Measurements from ENCODE around the gene PTPRM. TPM values are rescaled to one million over a fixed set of nuclear protein-coding genes. Genes with fewer than 3 reads are reported as not detected.
A peak's percentile ranks its signal among the peaks of the same experiment; 100 is the strongest.

Gene PTPRM
- total RNA-seq, 1 experiment from 2014 or later, result 45.6 TPM

DNA sequence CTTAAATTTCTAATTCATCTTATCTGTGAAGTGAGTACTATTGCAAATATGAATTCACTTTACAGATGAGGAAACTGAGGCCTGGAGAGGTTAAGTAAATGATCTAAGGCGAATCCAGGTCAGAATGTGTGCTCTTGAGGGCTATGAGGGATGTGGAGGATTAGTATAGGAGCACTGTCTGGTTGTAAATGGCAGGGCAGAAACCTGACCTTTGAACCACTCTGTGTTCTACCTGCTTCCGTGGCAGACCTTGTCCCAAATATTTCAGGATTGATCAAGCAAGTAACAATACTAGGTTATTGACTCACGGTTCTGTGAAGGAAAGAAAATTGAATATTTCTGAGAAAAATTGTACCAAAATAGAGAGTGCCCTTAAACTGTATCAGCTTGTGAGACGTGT is 74.7 kb downstream of the PTPRM start:
- BruUV-seq (replicated peaks), result no TSS peak
- no peaks in the 10 kb centered on the region for H3F3A ChIP-seq (ENCODE audit: low read length, unreplicated experiment)
- TF ChIP-seq, protein P1, sequence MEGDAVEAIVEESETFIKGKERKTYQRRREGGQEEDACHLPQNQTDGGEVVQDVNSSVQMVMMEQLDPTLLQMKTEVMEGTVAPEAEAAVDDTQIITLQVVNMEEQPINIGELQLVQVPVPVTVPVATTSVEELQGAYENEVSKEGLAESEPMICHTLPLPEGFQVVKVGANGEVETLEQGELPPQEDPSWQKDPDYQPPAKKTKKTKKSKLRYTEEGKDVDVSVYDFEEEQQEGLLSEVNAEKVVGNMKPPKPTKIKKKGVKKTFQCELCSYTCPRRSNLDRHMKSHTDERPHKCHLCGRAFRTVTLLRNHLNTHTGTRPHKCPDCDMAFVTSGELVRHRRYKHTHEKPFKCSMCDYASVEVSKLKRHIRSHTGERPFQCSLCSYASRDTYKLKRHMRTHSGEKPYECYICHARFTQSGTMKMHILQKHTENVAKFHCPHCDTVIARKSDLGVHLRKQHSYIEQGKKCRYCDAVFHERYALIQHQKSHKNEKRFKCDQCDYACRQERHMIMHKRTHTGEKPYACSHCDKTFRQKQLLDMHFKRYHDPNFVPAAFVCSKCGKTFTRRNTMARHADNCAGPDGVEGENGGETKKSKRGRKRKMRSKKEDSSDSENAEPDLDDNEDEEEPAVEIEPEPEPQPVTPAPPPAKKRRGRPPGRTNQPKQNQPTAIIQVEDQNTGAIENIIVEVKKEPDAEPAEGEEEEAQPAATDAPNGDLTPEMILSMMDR (conservative IDR thresholded peaks at IDR 0.05; ENCODE audit: low read depth, low read length), result no peak
- TF ChIP-seq EZH2phosphoT487 (IDR thresholded peaks at IDR 0.05; ENCODE audit: borderline replicate concordance, low read length) (no peak), EZH2 (IDR thresholded peaks at IDR 0.05; ENCODE audit: low read length, unreplicated experiment) (no peak)
- no peaks in the 10 kb centered on the region for H3K27me3 ChIP-seq (ENCODE audit: low read length)
- H3K4me1 ChIP-seq (ENCODE audit: insufficient read depth, low read length), result peaks cover 38% of the 10 kb centered on the region
- CTCF ChIA-PET, result no interaction called here
- H3K9me2 ChIP-seq (replicated peaks; ENCODE audit: low read length), result no peaks in the 10 kb centered on the region
- H3K9me3 ChIP-seq (ENCODE audit: low read length), result no peaks in the 10 kb centered on the region
- peaks cover 29% of the 10 kb centered on the region for H3K79me2 ChIP-seq (ENCODE audit: low read length)
- no peak overlapping the region for H3K27ac ChIP-seq (ENCODE audit: low read length)
- DNase-seq (no peak), ATAC-seq (no peak)
- H3K4me3 ChIP-seq (ENCODE audit: low read length), result no peak overlapping the region
- intact Hi-C loops (cut with micrococcal nuclease), result no loop called here
- H2AFZ ChIP-seq (ENCODE audit: low read length), result no peak overlapping the region
- H4K20me1 ChIP-seq (ENCODE audit: low read length), result peaks cover 11% of the 10 kb centered on the region
- no peak overlapping the region for H3K4me2 ChIP-seq (ENCODE audit: low read length)
- POLR2A ChIA-PET (ENCODE audit: unreplicated experiment), result no interaction called here
- H3K9ac ChIP-seq (ENCODE audit: low read length), result no peak overlapping the region
- H3K36me3 ChIP-seq (ENCODE audit: low read depth, low read length), result no peaks in the 10 kb centered on the region

DNA sequence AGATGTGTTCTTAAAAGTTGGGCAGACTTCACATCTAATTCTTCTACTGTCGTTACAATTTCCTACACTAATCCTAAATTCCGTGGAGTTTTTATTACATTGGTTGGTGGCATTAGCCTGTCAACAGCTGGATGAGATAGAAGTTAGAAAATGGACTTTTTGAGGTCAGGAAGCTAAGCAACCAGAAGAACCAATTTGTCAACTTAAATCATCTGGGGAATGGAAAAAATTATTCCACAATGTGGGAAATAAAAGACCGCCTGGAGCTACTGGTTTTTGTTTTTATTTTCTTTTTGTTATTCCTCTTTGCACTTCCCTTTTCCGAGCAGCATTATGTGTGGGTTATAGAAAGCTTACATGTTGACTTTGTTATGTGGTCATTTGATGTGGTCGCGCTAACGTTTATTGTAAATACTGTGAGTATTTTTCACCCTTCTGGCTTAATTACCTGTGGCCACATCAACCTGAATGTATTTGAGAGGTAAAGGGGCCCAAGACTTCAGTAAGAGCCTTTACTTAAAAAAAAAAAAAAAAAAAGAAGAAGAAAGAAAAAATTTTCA is 75.3 kb downstream of the PTPRM start:
- Histone ChIP-seq H3K4me2 (ENCODE audit: low read length) (no peak overlapping the region), H3K4me3 (ENCODE audit: low read length) (no peak overlapping the region), H3K27ac (ENCODE audit: low read length) (no peak overlapping the region), H3F3A (ENCODE audit: low read length, unreplicated experiment) (no peaks in the 10 kb centered on the region), H2AFZ (ENCODE audit: low read length) (no peak overlapping the region), H3K4me1 (ENCODE audit: insufficient read depth, low read length) (peaks cover 39% of the 10 kb centered on the region), H3K9me3 (ENCODE audit: low read length) (no peaks in the 10 kb centered on the region), H3K27me3 (ENCODE audit: low read length) (no peaks in the 10 kb centered on the region), H3K9me2 (replicated peaks; ENCODE audit: low read length) (no peaks in the 10 kb centered on the region), H3K9ac (ENCODE audit: low read length) (no peak overlapping the region), H3K36me3 (ENCODE audit: low read depth, low read length) (no peaks in the 10 kb centered on the region), H3K79me2 (ENCODE audit: low read length) (peaks cover 35% of the 10 kb centered on the region), H4K20me1 (ENCODE audit: low read length) (peaks cover 11% of the 10 kb centered on the region)
- ChIA-PET CTCF (no interaction called here), POLR2A (ENCODE audit: unreplicated experiment) (no interaction called here)
- TF ChIP-seq, protein P1 (conservative IDR thresholded peaks at IDR 0.05; ENCODE audit: low read depth, low read length), result no peak
- TF ChIP-seq EZH2phosphoT487 (IDR thresholded peaks at IDR 0.05; ENCODE audit: borderline replicate concordance, low read length), result no peak
- no peak for TF ChIP-seq EZH2 (IDR thresholded peaks at IDR 0.05; ENCODE audit: low read length, unreplicated experiment)
- intact Hi-C loops (cut with micrococcal nuclease), result no loop called here
- BruUV-seq (replicated peaks), result no TSS peak
- DNase-seq (no peak), ATAC-seq (no peak)

DNA sequence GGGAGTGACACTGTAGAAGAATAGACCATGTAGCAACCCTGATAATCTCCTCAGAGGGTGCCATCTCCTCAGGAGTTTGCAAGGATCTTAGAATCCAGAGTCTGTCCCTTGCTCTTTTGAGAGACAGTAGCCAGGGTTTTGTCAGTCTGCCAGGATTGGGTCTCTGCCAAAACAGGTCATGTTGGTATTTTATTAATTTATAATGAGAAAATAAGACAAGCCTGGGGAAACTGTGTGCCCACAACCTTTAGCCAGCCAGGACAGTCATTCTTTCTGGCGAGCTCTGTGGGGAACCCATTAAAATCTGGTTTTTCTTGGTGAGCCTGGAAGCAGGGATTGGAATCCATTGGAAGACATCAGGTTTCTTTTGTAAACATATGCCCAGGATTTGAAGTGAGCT is 78.6 kb downstream of the PTPRM start:
- Histone ChIP-seq H3K79me2 (ENCODE audit: low read length) (peaks cover 31% of the 10 kb centered on the region), H3K27me3 (ENCODE audit: low read length) (no peaks in the 10 kb centered on the region), H3K4me2 (ENCODE audit: low read length) (peak overlapping the region; percentile 32), H3K36me3 (ENCODE audit: low read depth, low read length) (no peaks in the 10 kb centered on the region), H2AFZ (ENCODE audit: low read length) (no peak overlapping the region), H4K20me1 (ENCODE audit: low read length) (peaks cover 5% of the 10 kb centered on the region; the same call in 1 of the 2 replicates), H3K27ac (ENCODE audit: low read length) (peak overlapping the region; percentile 42), H3K9me2 (replicated peaks; ENCODE audit: low read length) (no peaks in the 10 kb centered on the region), H3K4me3 (ENCODE audit: low read length) (no peak overlapping the region), H3K9ac (ENCODE audit: low read length) (no peak overlapping the region), H3K9me3 (ENCODE audit: low read length) (no peaks in the 10 kb centered on the region), H3F3A (ENCODE audit: low read length, unreplicated experiment) (no peaks in the 10 kb centered on the region), H3K4me1 (ENCODE audit: insufficient read depth, low read length) (peaks cover 26% of the 10 kb centered on the region)
- ChIA-PET POLR2A (ENCODE audit: unreplicated experiment) (interaction anchor here (0.6 kb wide), 2 partner anchors 44 to 1556 kb away, joined by 3 read pairs; no protein-coding TSS in a partner anchor), CTCF (interaction anchor here (0.6 kb wide), 1 partner anchor 9 kb away, joined by 3 read pairs; no protein-coding TSS in a partner anchor)
- intact Hi-C loops (cut with micrococcal nuclease), result no loop called here
- peak; percentile 93 for ATAC-seq
- peak; percentile 90 for DNase-seq
- TF ChIP-seq EZH2 (IDR thresholded peaks at IDR 0.05; ENCODE audit: low read length, unreplicated experiment) (no peak), EZH2phosphoT487 (IDR thresholded peaks at IDR 0.05; ENCODE audit: borderline replicate concordance, low read length) (no peak)
- TF ChIP-seq, protein P1 (conservative IDR thresholded peaks at IDR 0.05; ENCODE audit: low read depth, low read length), result no peak
- no TSS peak for BruUV-seq (replicated peaks)
